Mesendoderm (in vitro differentiated cells): ENCODE results near the gene NPDC1. TPM values are rescaled to one million over a fixed set of nuclear protein-coding genes. Genes with fewer than 3 reads are reported as not detected.

ENCODE experiments used
- small RNA-seq: library from polyadenylated mRNA; stranded (forward); fragments of <200 nt; extraction: miRNeasy Mini kit (QIAGEN cat#:217004); gene quantifications from one replicate; pipeline ENCODE3, GENCODE V24; 2013; ENCODE audit not compliant: insufficient read depth

Gene NPDC1

Small RNA genes within 50 kb of the gene (small RNA-seq; reads per million reads assigned to genes)
- not detected for gene RF00153
